ENCODE data around the gene PELI2.

PELI2 gene

GRCh38 chr14:56181681-56182085 lies 63.5 kb downstream of the PELI2 start:
- peaks cover 3% of the 10 kb centered on the region for H3K27me3 Mint-ChIP-seq (ENCODE audit: low read depth)
- H3K4me3 Mint-ChIP-seq, result no peak overlapping the region
- no peak for DNase-seq (ENCODE audit: low spot score)
- no peaks in the 10 kb centered on the region for H3K9me3 Mint-ChIP-seq
- no peaks in the 10 kb centered on the region for H3K36me3 Mint-ChIP-seq (ENCODE audit: low read depth)
- H3K4me1 Mint-ChIP-seq (ENCODE audit: low read depth), result peaks cover 3% of the 10 kb centered on the region
- H3K27ac Mint-ChIP-seq, result no peak overlapping the region

GRCh38 chr14:56182410-56182809 lies 64.2 kb downstream of the PELI2 start:
- Mint-ChIP-seq H3K4me1 (ENCODE audit: low read depth) (peaks cover 3% of the 10 kb centered on the region), H3K27me3 (ENCODE audit: low read depth) (peaks cover 3% of the 10 kb centered on the region), H3K4me3 (no peak overlapping the region), H3K36me3 (ENCODE audit: low read depth) (no peaks in the 10 kb centered on the region), H3K27ac (no peak overlapping the region), H3K9me3 (no peaks in the 10 kb centered on the region)
- no peak for DNase-seq (ENCODE audit: low spot score)

GRCh38 chr14:56183631-56184157 lies 65.5 kb downstream of the PELI2 start:
- H3K27ac Mint-ChIP-seq, result no peak overlapping the region
- H3K9me3 Mint-ChIP-seq, result no peaks in the 10 kb centered on the region
- H3K4me3 Mint-ChIP-seq, result no peak overlapping the region
- H3K4me1 Mint-ChIP-seq (ENCODE audit: low read depth), result peaks cover 3% of the 10 kb centered on the region
- peaks cover 3% of the 10 kb centered on the region for H3K27me3 Mint-ChIP-seq (ENCODE audit: low read depth)
- no peak for DNase-seq (ENCODE audit: low spot score)
- H3K36me3 Mint-ChIP-seq (ENCODE audit: low read depth), result no peaks in the 10 kb centered on the region

- DNase-seq (ENCODE audit: low spot score), result no peak
- Mint-ChIP-seq H3K4me1 (ENCODE audit: low read depth) (no peaks in the 10 kb centered on the region), H3K9me3 (no peaks in the 10 kb centered on the region), H3K27ac (no peak overlapping the region), H3K27me3 (ENCODE audit: low read depth) (peaks cover 3% of the 10 kb centered on the region), H3K36me3 (ENCODE audit: low read depth) (no peaks in the 10 kb centered on the region), H3K4me3 (no peak overlapping the region)
These were observed 67.8 kb downstream of the PELI2 start for GRCh38 chr14:56185992-56186391.

- no peak for DNase-seq (ENCODE audit: low spot score)
- no peak overlapping the region for H3K27ac Mint-ChIP-seq
- no peak overlapping the region for H3K4me3 Mint-ChIP-seq
- H3K9me3 Mint-ChIP-seq, result no peaks in the 10 kb centered on the region
- no peaks in the 10 kb centered on the region for H3K4me1 Mint-ChIP-seq (ENCODE audit: low read depth)
- peaks cover 3% of the 10 kb centered on the region for H3K27me3 Mint-ChIP-seq (ENCODE audit: low read depth)
- no peaks in the 10 kb centered on the region for H3K36me3 Mint-ChIP-seq (ENCODE audit: low read depth)
These were observed 69.5 kb downstream of the PELI2 start for GRCh38 chr14:56187736-56188135.

- Mint-ChIP-seq H3K9me3 (no peaks in the 10 kb centered on the region), H3K4me1 (ENCODE audit: low read depth) (peaks cover 3% of the 10 kb centered on the region), H3K4me3 (no peak overlapping the region), H3K27ac (no peak overlapping the region), H3K36me3 (ENCODE audit: low read depth) (no peaks in the 10 kb centered on the region), H3K27me3 (ENCODE audit: low read depth) (peaks cover 3% of the 10 kb centered on the region)
- DNase-seq (ENCODE audit: low spot score), result no peak
These were observed 71.1 kb downstream of the PELI2 start for GRCh38 chr14:56189307-56189706.

- Mint-ChIP-seq H3K36me3 (ENCODE audit: low read depth) (no peaks in the 10 kb centered on the region), H3K4me3 (no peak overlapping the region), H3K4me1 (ENCODE audit: low read depth) (peaks cover 20% of the 10 kb centered on the region), H3K27me3 (ENCODE audit: low read depth) (no peaks in the 10 kb centered on the region), H3K27ac (no peak overlapping the region), H3K9me3 (no peaks in the 10 kb centered on the region)
- DNase-seq (ENCODE audit: low spot score), result no peak
These were observed 75.1 kb downstream of the PELI2 start for GRCh38 chr14:56193347-56193746.

- no peaks in the 10 kb centered on the region for H3K36me3 Mint-ChIP-seq (ENCODE audit: low read depth)
- no peak overlapping the region for H3K4me3 Mint-ChIP-seq
- H3K4me1 Mint-ChIP-seq (ENCODE audit: low read depth), result peaks cover 20% of the 10 kb centered on the region
- no peaks in the 10 kb centered on the region for H3K27me3 Mint-ChIP-seq (ENCODE audit: low read depth)
- peak overlapping the region; percentile 37 for H3K27ac Mint-ChIP-seq
- DNase-seq (ENCODE audit: low spot score), result no peak
- H3K9me3 Mint-ChIP-seq, result no peaks in the 10 kb centered on the region
These were observed 75.8 kb downstream of the PELI2 start for GRCh38 chr14:56194042-56194441.

GRCh38 chr14:56195223-56195622 lies 77.0 kb downstream of the PELI2 start:
- H3K4me1 Mint-ChIP-seq (ENCODE audit: low read depth), result peaks cover 20% of the 10 kb centered on the region
- H3K27me3 Mint-ChIP-seq (ENCODE audit: low read depth), result no peaks in the 10 kb centered on the region
- DNase-seq (ENCODE audit: low spot score), result no peak
- H3K9me3 Mint-ChIP-seq, result no peaks in the 10 kb centered on the region
- no peak overlapping the region for H3K4me3 Mint-ChIP-seq
- H3K27ac Mint-ChIP-seq, result peak overlapping the region; percentile 18
- H3K36me3 Mint-ChIP-seq (ENCODE audit: low read depth), result no peaks in the 10 kb centered on the region

- no peaks in the 10 kb centered on the region for H3K27me3 Mint-ChIP-seq (ENCODE audit: low read depth)
- H3K27ac Mint-ChIP-seq, result peak overlapping the region; percentile 84
- no peaks in the 10 kb centered on the region for H3K9me3 Mint-ChIP-seq
- H3K36me3 Mint-ChIP-seq (ENCODE audit: low read depth), result no peaks in the 10 kb centered on the region
- peak; percentile 31 for DNase-seq (ENCODE audit: low spot score)
- H3K4me3 Mint-ChIP-seq, result peak overlapping the region; percentile 56
- peaks cover 20% of the 10 kb centered on the region for H3K4me1 Mint-ChIP-seq (ENCODE audit: low read depth)
These were observed 77.5 kb downstream of the PELI2 start for GRCh38 chr14:56195704-56196103.

- Mint-ChIP-seq H3K27me3 (ENCODE audit: low read depth) (no peaks in the 10 kb centered on the region), H3K27ac (peak overlapping the region; percentile 84), H3K9me3 (no peaks in the 10 kb centered on the region), H3K4me3 (peak overlapping the region; percentile 56), H3K4me1 (ENCODE audit: low read depth) (peaks cover 20% of the 10 kb centered on the region), H3K36me3 (ENCODE audit: low read depth) (no peaks in the 10 kb centered on the region)
- DNase-seq (ENCODE audit: low spot score), result no peak
These were observed 78.1 kb downstream of the PELI2 start for GRCh38 chr14:56196274-56196673.

GRCh38 chr14:56197150-56197549 lies 78.9 kb downstream of the PELI2 start:
- H3K36me3 Mint-ChIP-seq (ENCODE audit: low read depth), result no peaks in the 10 kb centered on the region
- H3K4me3 Mint-ChIP-seq, result no peak overlapping the region
- no peak overlapping the region for H3K27ac Mint-ChIP-seq
- H3K4me1 Mint-ChIP-seq (ENCODE audit: low read depth), result peaks cover 20% of the 10 kb centered on the region
- H3K27me3 Mint-ChIP-seq (ENCODE audit: low read depth), result no peaks in the 10 kb centered on the region
- no peak for DNase-seq (ENCODE audit: low spot score)
- H3K9me3 Mint-ChIP-seq, result no peaks in the 10 kb centered on the region

- H3K27me3 Mint-ChIP-seq (ENCODE audit: low read depth), result no peaks in the 10 kb centered on the region
- H3K4me1 Mint-ChIP-seq (ENCODE audit: low read depth), result peaks cover 22% of the 10 kb centered on the region
- H3K36me3 Mint-ChIP-seq (ENCODE audit: low read depth), result no peaks in the 10 kb centered on the region
- no peak for DNase-seq (ENCODE audit: low spot score)
- H3K9me3 Mint-ChIP-seq, result no peaks in the 10 kb centered on the region
- H3K27ac Mint-ChIP-seq, result no peak overlapping the region
- H3K4me3 Mint-ChIP-seq, result no peak overlapping the region
These were observed 80.2 kb downstream of the PELI2 start for GRCh38 chr14:56198438-56198837.

GRCh38 chr14:56199095-56199981 lies 81.1 kb downstream of the PELI2 start:
- Mint-ChIP-seq H3K36me3 (ENCODE audit: low read depth) (no peaks in the 10 kb centered on the region), H3K4me3 (no peak overlapping the region), H3K4me1 (ENCODE audit: low read depth) (peaks cover 19% of the 10 kb centered on the region), H3K27ac (no peak overlapping the region), H3K27me3 (ENCODE audit: low read depth) (no peaks in the 10 kb centered on the region), H3K9me3 (no peaks in the 10 kb centered on the region)
- DNase-seq (ENCODE audit: low spot score), result no peak

Measured in T-helper 2 cell treated with Interferon-gamma antibody and Interleukin-4, amounts not matched to agents 5 μg/mL and 100 μg/mL, for 36 hours (primary cell).